Medulla oblongata (tissue), 1 donor: ENCODE data around the gene ALDH1L1.
A peak's percentile ranks its signal among the peaks of the same experiment; 100 is the strongest.

Experiments
- DNase-seq: peaks from one replicate; pipeline ENCODE4 v3.0.0-alpha.2; 2015; ENCODE audit errors: extremely low spot score

Gene ALDH1L1

GRCh38 chr3:126194713-126195305, 14.4 kb upstream of the ALDH1L1 start:
- no peak for DNase-seq

- DNase-seq: no peak
Measured at GRCh38 chr3:126191246-126191645, 10.9 kb upstream of the ALDH1L1 start.

- DNase-seq: no peak
Measured at GRCh38 chr3:126187920-126188319, 7.5 kb upstream of the ALDH1L1 start.

GRCh38 chr3:126186749-126187148, 6.4 kb upstream of the ALDH1L1 start:
- DNase-seq: no peak

- DNase-seq: no peak
Measured at GRCh38 chr3:126186271-126186670, 5.9 kb upstream of the ALDH1L1 start.

- no peak for DNase-seq
Measured at GRCh38 chr3:126184465-126185000, 4.1 kb upstream of the ALDH1L1 start.

- DNase-seq: no peak
Measured at GRCh38 chr3:126181398-126181725, 976 bp upstream of the ALDH1L1 start.

- DNase-seq: peak; percentile 52
Measured at GRCh38 chr3:126179825-126180476, 435 bp downstream of the ALDH1L1 start.

GRCh38 chr3:126170073-126170777, 10.2 kb downstream of the ALDH1L1 start:
- no peak for DNase-seq

- DNase-seq: no peak
Measured at GRCh38 chr3:126167566-126167965, 12.8 kb downstream of the ALDH1L1 start.

GRCh38 chr3:126166009-126166408, 14.4 kb downstream of the ALDH1L1 start:
- no peak for DNase-seq

- no peak for DNase-seq
Measured at GRCh38 chr3:126161309-126161708, 19.1 kb downstream of the ALDH1L1 start.

GRCh38 chr3:126160243-126161210, 19.9 kb downstream of the ALDH1L1 start:
- DNase-seq: no peak

GRCh38 chr3:126159476-126159875, 20.9 kb downstream of the ALDH1L1 start:
- DNase-seq: no peak

GRCh38 chr3:126158912-126159454, 21.4 kb downstream of the ALDH1L1 start:
- DNase-seq: no peak

- DNase-seq: no peak
Measured at GRCh38 chr3:126158016-126158911, 22.1 kb downstream of the ALDH1L1 start.

GRCh38 chr3:126157083-126157768, 23.2 kb downstream of the ALDH1L1 start:
- DNase-seq: no peak

GRCh38 chr3:126156468-126156867, 23.9 kb downstream of the ALDH1L1 start:
- DNase-seq: no peak

- DNase-seq: no peak
Measured at GRCh38 chr3:126155819-126156218, 24.6 kb downstream of the ALDH1L1 start.

- no peak for DNase-seq
Measured at GRCh38 chr3:126155280-126155640, 25.1 kb downstream of the ALDH1L1 start.
